ENCODE measurements around the gene BOLA3.
"Not testable (repeated sequence)": the region's sequence is repeated elsewhere in the genome, so short reads cannot be mapped to it uniquely, and the experiment has no call there.

Gene BOLA3

GRCh38 chr2:74147727-74148456, at the start of gene BOLA3:
TSS of gene BOLA3 (minus strand) at chr2:74147912. CDS start at chr2:74147874, 38 bp downstream.
- peak; percentile 62 for DNase-seq

- DNase-seq, result no peak
These were observed 49.3 kb upstream of the BOLA3 start for GRCh38 chr2:74197049-74197448.

- DNase-seq, result no peak
These were observed 47.1 kb upstream of the BOLA3 start for GRCh38 chr2:74194799-74195198.

GRCh38 chr2:74191596-74192380, 44.1 kb upstream of the BOLA3 start:
- DNase-seq, result no peak

- DNase-seq, result no peak
These were observed 41.0 kb upstream of the BOLA3 start for GRCh38 chr2:74188696-74189095.

GRCh38 chr2:74188018-74188601, 40.4 kb upstream of the BOLA3 start:
- no peak for DNase-seq

GRCh38 chr2:74186706-74187105, 39.0 kb upstream of the BOLA3 start:
- not testable (repeated sequence) for DNase-seq

- DNase-seq, result no peak
These were observed 38.3 kb upstream of the BOLA3 start for GRCh38 chr2:74186038-74186437.

GRCh38 chr2:74183878-74184277, 36.2 kb upstream of the BOLA3 start:
- DNase-seq, result no peak

GRCh38 chr2:74181739-74182138, 34.0 kb upstream of the BOLA3 start:
- DNase-seq, result no peak

- DNase-seq, result no peak
These were observed 31.6 kb upstream of the BOLA3 start for GRCh38 chr2:74179063-74179865.

- peak; percentile 97 for DNase-seq
These were observed 30.7 kb upstream of the BOLA3 start, which contains the start of gene MOB1A for GRCh38 chr2:74178211-74179062. TSS of gene MOB1A (minus strand) at chr2:74178879. CDS start at chr2:74178674, 205 bp downstream.

GRCh38 chr2:74177696-74178095, 30.0 kb upstream of the BOLA3 start:
- DNase-seq, result no peak

- DNase-seq, result no peak
These were observed 27.2 kb upstream of the BOLA3 start for GRCh38 chr2:74174909-74175308.

- DNase-seq, result no peak
These were observed 21.0 kb upstream of the BOLA3 start for GRCh38 chr2:74168739-74169138.

GRCh38 chr2:74164761-74165160, 17.0 kb upstream of the BOLA3 start:
- no peak for DNase-seq

GRCh38 chr2:74162951-74163350, 15.2 kb upstream of the BOLA3 start:
- DNase-seq, result no peak

GRCh38 chr2:74155830-74156229, 8.1 kb upstream of the BOLA3 start:
- no peak for DNase-seq

- no peak for DNase-seq
These were observed 5.2 kb upstream of the BOLA3 start for GRCh38 chr2:74152954-74153353.

- no peak for DNase-seq
These were observed 2.0 kb upstream of the BOLA3 start for GRCh38 chr2:74149570-74150319.

GRCh38 chr2:74149247-74149525, 1.5 kb upstream of the BOLA3 start:
- DNase-seq, result no peak
